Right ventricle myocardium superior (tissue), 1 donor: Measurements from ENCODE around the gene KRTAP12-4. TPM values are rescaled to one million over a fixed set of nuclear protein-coding genes. Genes with fewer than 3 reads are reported as not detected.
"Not testable (repeated sequence)": the region's sequence is repeated elsewhere in the genome, so short reads cannot be mapped to it uniquely, and the experiment has no call there.

Experiments used
- ATAC-seq: fragments of 200-7000 bp; cut with Tn5 transposase; one replicate; pipeline ENCODE4 v1.9.1; 2020; ENCODE audit warnings: mild to moderate bottlenecking; ENCODE audit not compliant: poor library complexity
- DNase-seq: peaks from one replicate; pipeline ENCODE4 v3.0.0-alpha.2; 2020
- intact Hi-C: fragments of 100-400 bp; cut with DNase I; formaldehyde crosslinking; loops from one replicate; pipeline ENCODE4 v1.11.2; 2022
- total RNA-seq: library from RNA; stranded (reverse); fragmentation: NEBNext Ultra II Directional; extraction: Animal tissue kit (Norgen Biotek cat#: 25700); gene quantifications from one replicate; pipeline ENCODE4 v1.2.1, GENCODE V29; 2021
- donor health status: DM: no; HTN: yes; CAD: no; lungs with severe emphysema.

The KRTAP12-4 gene
- total RNA-seq, 1 donor from 2014 or later = not detected

DNA sequence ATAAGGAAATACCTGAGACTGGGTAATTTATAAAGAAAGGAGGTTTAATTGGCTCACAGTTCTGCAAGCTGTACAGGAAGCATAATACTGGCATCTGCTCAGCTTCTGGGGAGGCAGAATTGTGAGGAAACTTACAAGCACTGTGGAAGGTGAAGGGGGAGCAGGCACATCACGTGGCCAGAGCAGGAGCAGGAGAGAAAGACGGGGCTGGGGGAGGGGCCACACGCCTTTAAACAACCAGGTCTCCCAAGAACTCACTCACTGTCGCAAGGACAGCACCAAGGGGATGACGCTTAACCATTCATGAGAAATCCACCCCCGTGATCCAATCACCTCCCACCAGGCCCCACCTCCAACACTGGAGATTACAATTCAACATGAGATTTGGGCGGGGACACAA is 7.1 kb upstream of the KRTAP12-4 start:
- intact Hi-C loops, DNase-seq, ATAC-seq: not testable (repeated sequence)

GRCh38 chr21:44658913-44659595 is 4.6 kb upstream of the KRTAP12-4 start:
- no peak for DNase-seq
- ATAC-seq = no peak
- intact Hi-C loops = no loop called here

GRCh38 chr21:44658541-44658910 is 4.1 kb upstream of the KRTAP12-4 start:
- DNase-seq (no peak), ATAC-seq (no peak)
- intact Hi-C loops = no loop called here

DNA sequence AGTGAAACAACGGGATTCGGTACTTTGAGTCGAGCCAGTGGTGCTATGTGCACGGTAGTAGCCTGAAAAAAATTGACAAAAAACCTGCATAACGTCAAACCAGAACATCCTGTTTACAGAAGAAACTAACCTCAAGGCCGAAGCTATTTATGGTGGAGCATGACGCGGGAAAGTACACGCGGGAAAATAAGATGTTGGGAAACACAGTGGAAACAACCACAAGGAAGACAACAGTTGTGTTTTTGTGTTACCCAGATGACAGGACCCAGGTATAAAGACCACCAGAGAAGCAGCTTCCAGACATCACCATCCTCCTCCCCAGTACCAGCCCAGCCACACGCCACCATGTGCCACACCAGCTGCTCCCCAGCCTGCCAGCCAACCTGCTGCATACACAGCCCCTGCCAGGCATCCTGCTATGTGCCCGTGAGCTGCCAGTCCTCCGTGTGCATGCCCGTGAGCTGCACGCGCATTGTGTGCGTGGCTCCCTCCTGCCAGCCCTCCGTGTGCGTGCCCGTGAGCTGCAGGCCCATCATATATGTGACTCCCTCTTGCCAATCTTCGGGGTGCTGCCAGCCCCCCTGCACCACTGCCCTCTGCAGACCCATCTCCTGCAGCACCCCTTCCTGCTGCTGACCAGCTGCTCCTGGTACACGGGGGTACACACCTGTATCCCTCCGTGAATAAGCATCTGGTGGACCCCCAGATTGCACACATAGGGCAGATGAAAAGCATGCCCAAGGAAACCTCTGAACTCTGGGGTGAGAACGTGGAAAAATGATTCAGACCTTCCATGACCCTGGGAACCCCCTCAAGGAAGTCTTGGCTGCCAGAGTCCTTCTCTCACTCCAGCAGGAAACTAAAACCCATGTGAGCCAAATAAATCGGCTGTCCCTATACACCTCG is 3.4 kb upstream of the KRTAP12-4 start, which contains the start of gene KRTAP12-3:
KRTAP12-3 (plus strand) TSS at position 298 of the 906 bp plus-strand sequence; CDS start at position 346, 48 bp downstream.
- ATAC-seq (no peak), DNase-seq (no peak)
- intact Hi-C loops = no loop called here

DNA sequence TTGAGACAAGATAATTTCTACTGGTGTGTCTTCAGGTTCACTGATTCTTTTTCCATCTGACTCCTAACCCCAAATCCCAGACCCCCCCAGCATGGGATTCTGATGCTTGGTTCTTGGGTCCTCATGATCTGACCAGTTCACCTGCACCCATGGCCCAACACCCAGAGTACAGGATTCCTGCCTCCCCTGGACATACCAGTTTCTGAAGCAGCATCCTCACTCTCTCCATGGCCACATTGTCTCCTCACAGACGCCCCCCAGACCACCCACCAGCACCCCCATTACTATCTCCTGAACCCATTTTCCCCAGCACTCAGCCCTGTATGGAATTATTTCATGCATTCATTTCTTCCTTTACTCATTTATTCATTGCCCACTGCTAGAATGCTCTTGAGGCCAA is 2.4 kb upstream of the KRTAP12-4 start:
- DNase-seq = no peak
- ATAC-seq = no peak
- intact Hi-C loops = no loop called here

- intact Hi-C loops = no loop called here
- no peak for ATAC-seq
- DNase-seq = no peak
Measured at GRCh38 chr21:44653656-44654575, 543 bp downstream of the KRTAP12-4 start.

- DNase-seq = no peak
- intact Hi-C loops = no loop called here
- ATAC-seq = no peak
Measured at GRCh38 chr21:44653123-44653522, 1.3 kb downstream of the KRTAP12-4 start.

GRCh38 chr21:44650973-44651675 is 3.3 kb downstream of the KRTAP12-4 start:
- intact Hi-C loops = no loop called here
- no peak for ATAC-seq
- no peak for DNase-seq

DNA sequence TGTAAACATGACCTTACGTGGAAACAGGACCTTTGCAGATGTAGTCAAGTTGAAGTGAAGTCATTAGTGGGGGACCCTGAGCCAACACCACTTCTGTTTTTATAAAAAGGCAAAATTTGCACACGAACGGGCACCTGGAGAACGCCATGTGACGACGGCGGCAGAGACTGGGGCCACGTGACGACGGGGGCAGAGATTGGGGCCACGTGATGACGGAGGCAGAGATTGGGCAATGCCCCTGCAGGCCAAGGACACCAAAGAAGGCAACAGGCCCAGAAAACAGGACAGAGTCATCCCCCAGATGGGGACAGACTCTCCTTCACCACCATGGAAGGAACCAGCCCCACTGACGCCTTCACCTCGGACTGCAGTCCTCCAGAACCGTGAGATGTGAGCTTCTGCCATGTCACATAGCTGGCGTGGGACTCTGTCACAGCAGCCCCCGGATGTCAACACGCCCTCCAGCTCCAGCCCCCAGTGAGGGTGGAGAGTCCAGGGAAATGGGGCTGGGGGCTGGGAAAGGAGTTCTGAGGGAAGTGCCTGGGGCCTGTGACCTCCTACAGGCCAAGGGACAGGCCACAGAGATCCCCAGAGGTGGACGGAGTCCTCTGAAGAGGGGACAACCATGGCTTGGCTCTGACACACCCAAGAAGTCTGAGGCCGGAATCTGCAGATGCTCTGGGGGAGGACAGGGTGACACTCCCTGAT is 4.0 kb downstream of the KRTAP12-4 start:
- intact Hi-C loops = no loop called here
- no peak for ATAC-seq

GRCh38 chr21:44649521-44650100 is 4.8 kb downstream of the KRTAP12-4 start:
- ATAC-seq (no peak), DNase-seq (no peak)
- intact Hi-C loops = no loop called here

More for the DNA sequence above, 4.0 kb downstream of the KRTAP12-4 start:
- no peak for DNase-seq

- intact Hi-C loops = no loop called here
- no peak for ATAC-seq
- DNase-seq = no peak
Measured at GRCh38 chr21:44648557-44649311, 5.7 kb downstream of the KRTAP12-4 start.

GRCh38 chr21:44647222-44647552 is 7.3 kb downstream of the KRTAP12-4 start:
- no peak for DNase-seq
- intact Hi-C loops = no loop called here
- no peak for ATAC-seq

DNA sequence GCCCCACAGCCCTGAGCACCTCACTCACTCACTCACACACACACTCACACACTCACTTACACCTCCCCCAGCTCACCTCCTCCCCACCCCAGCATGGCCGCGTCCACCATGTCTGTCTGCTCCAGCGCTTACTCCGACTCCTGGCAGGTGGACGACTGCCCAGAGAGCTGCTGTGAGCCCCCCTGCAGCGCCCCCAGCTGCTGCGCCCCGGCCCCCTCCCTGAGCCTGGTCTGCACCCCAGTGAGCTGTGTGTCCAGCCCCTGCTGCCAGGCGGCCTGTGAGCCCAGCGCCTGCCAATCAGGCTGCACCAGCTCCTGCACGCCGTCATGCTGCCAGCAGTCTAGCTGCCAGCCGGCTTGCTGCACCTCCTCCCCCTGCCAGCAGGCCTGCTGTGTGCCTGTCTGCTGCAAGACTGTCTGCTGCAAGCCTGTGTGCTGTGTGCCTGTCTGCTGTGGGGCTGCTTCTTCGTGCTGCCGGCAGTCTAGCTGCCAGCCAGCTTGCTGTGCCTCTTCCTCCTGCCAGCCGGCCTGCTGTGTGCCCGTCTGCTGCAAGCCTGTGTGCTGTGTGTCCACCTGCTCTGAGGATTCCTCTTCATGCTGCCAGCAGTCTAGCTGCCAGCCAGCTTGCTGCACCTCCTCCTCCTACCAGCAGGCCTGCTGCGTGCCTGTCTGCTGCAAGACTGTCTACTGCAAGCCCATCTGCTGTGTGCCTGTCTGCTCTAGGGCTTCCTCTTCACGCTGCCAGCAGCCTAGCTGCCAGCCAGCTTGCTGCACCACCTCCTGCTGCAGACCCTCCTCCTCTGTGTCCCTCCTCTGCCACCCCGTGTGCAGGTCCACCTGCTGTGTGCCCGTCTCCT is 7.9 kb downstream of the KRTAP12-4 start, which contains the start of gene KRTAP10-11:
KRTAP10-11 (plus strand) TSS at position 49 of the 856 bp plus-strand sequence; CDS start at position 94, 45 bp downstream.
- ATAC-seq, DNase-seq, intact Hi-C loops: not testable (repeated sequence)

DNA sequence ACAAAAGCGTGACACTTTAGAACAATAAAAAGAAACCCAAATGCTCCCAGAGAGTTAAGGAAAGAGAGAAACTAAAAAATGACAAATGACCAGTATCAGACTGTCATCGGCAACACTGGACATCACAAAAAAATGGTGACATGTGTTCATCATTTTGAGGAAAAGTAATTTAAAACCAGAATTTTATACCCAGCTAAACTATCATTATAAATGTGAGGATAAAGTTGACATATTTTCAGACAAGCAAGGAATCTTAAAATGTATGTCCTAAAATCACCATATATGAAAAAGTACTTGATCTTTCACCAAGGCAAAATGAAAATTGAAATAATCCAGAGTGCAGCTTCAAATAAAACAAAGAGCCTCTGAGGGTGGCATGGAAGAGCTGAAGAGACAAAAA is 9.6 kb downstream of the KRTAP12-4 start:
- intact Hi-C loops = no loop called here
- DNase-seq = no peak
- no peak for ATAC-seq

DNA sequence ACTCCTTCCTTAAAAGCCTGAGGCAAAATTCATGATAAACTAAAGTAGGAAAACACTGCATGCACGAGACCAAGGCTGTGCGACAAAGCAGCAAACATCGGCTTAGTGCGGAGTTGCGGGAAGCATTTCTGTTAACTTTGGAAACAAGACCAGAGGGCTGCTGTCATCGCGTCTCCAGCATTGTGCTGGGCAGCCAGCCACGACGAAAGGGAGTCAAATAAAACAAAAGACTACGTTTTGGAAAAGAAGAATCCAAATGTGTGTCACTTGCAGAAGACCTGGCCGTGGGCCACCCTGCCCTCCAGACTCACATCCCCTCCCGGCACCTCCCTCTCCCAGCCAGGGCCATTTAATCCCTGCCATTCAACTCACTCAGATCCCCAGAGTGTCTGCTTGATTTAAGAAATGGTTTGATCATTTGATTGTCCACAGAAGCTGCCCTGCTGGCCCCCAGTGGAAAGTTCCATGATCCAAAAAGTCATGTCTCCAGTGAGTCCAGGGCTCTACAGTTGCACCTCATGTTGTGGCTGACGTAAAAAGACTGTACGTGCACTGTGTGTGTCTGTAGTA is 10.6 kb downstream of the KRTAP12-4 start:
- ATAC-seq (no peak), DNase-seq (no peak)
- intact Hi-C loops = no loop called here
